IPS-18c (cell line): Measurements from ENCODE around the gene PAX1.

Source experiments
- H3K4me3 ChIP-seq: 2 replicates; pipeline ENCODE4 v1.7.0; 2013; ENCODE audit warnings: low read depth, mild to moderate bottlenecking, low read length, moderate library complexity; ENCODE audit not compliant: insufficient read depth
- H3K9me3 ChIP-seq: one replicate; pipeline ENCODE4 v1.6.1; 2013; ENCODE audit warnings: mild to moderate bottlenecking, low read length, moderate library complexity; ENCODE audit not compliant: control insufficient read depth, insufficient read depth

Gene PAX1

DNA sequence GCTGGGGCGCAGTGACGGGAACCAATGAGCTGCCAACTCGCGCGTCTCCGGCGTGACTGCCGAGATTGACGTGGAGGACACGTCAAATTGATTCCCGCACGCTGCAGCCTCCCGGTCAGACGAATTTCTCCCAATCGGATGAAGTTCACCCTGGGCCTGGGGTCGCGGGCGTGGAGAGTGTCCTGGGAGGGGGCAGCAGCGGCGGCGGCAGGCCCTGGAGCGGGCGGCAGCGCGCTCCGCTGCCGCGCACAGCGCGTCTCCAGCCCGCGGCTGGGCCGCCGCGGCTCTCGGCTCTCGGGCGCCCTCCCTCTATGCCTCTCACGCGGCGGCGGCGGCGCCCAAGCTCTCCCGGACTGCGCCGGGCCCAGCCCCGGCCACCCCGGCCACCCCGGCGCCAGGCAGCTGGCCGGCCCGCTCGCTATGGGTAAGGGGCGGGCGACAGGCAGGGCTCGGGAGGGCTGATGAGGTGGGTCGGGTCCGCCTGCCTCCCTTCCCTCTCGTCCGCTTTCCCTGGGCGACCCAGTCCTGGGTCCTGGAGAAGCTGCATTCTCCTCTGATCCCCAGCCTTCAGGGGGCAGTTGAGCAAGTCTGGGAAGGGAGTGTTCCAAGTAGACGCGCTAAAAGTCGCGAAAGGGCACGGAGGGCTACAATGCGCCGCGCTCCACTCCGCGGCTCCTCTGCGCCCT, at the start of gene PAX1:
PAX1 (plus strand) TSS at position 90 of the 686 bp plus-strand sequence; CDS start at position 139, 49 bp downstream.
- Histone ChIP-seq H3K9me3 (peaks cover 4% of the 10 kb centered on the region), H3K4me3 (peak within 1 kb of the TSS; percentile 28)

DNA sequence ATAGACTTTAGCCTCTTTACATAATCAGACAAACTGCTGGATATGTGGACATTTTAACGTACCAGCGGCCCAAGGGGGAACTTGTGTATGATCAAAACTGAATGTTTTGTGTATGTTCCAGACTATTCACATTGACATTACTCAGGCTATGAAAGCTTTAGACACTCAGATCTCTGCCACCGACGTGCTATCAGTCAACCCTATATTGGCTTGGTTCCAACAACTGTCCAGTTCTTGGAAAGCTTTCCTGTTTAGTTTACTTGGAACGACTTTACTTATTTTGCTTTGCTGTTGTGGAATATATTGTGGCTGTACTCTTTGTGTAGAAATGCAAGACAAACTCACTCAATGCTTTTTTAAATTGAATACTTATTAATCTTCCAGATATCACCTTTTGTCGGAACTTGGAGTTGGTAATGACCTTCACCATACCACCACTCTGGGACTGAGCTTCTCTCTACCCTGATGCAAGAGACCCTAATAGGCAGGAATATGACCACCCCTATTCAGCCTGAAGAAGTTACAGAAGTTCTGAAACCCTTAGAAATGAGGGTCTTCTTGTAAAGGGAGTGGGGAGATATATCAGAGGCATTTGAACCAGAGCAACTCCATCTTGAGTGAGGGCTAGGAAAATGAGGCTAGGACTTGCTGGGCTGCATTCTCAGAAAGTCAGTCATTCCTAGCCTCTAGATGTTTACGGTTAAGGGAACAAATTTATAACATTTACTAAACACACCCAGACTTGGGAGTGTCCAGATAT, 49.0 kb upstream of the PAX1 start:
- Histone ChIP-seq H3K9me3 (no peaks in the 10 kb centered on the region), H3K4me3 (no peak overlapping the region)

- Histone ChIP-seq H3K9me3 (no peaks in the 10 kb centered on the region), H3K4me3 (no peak overlapping the region)
Measured at GRCh38 chr20:21661488-21662055, 43.9 kb upstream of the PAX1 start.

- Histone ChIP-seq H3K9me3 (no peaks in the 10 kb centered on the region), H3K4me3 (no peak overlapping the region)
Measured at GRCh38 chr20:21663465-21663864, 42.0 kb upstream of the PAX1 start.

GRCh38 chr20:21665687-21666446, 39.6 kb upstream of the PAX1 start:
- Histone ChIP-seq H3K4me3 (no peak overlapping the region), H3K9me3 (peaks cover 2% of the 10 kb centered on the region)

GRCh38 chr20:21670126-21670525, 35.3 kb upstream of the PAX1 start:
- H3K4me3 ChIP-seq: no peak overlapping the region

GRCh38 chr20:21670981-21671380, 34.5 kb upstream of the PAX1 start:
- H3K4me3 ChIP-seq: no peak overlapping the region
- H3K9me3 ChIP-seq: peaks cover 2% of the 10 kb centered on the region

More at GRCh38 chr20:21670126-21670525, 35.3 kb upstream of the PAX1 start:
- peaks cover 2% of the 10 kb centered on the region for H3K9me3 ChIP-seq

DNA sequence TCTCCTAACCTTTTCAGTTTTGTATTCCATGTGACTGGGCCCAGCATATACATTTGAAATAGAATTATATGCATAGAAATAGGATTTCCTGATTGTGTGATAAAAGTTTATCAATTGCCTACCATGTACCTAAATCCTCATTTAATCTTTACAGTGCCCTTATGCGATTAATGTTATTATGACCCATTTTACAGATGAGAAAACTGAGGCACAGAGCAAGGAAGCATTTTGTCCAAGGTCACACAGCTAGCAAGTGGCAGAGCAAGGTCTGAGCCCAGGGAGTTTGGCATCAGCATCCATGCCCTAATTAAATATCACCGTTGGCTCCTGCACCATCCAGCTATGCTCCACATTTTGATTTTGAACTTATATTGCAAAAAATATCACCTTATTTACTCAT, 28.2 kb upstream of the PAX1 start:
- Histone ChIP-seq H3K4me3 (no peak overlapping the region), H3K9me3 (no peaks in the 10 kb centered on the region)

GRCh38 chr20:21677781-21678180, 27.7 kb upstream of the PAX1 start:
- H3K4me3 ChIP-seq: no peak overlapping the region
- H3K9me3 ChIP-seq: no peaks in the 10 kb centered on the region

- Histone ChIP-seq H3K4me3 (no peak overlapping the region), H3K9me3 (no peaks in the 10 kb centered on the region)
Measured at GRCh38 chr20:21681234-21681921, 24.1 kb upstream of the PAX1 start.

- no peak overlapping the region for H3K4me3 ChIP-seq
- no peaks in the 10 kb centered on the region for H3K9me3 ChIP-seq
Measured at GRCh38 chr20:21681922-21682318, 23.5 kb upstream of the PAX1 start.

GRCh38 chr20:21682521-21682954, 22.9 kb upstream of the PAX1 start:
- Histone ChIP-seq H3K9me3 (no peaks in the 10 kb centered on the region), H3K4me3 (no peak overlapping the region)

GRCh38 chr20:21684671-21685070, 20.8 kb upstream of the PAX1 start:
- H3K4me3 ChIP-seq: no peak overlapping the region

DNA sequence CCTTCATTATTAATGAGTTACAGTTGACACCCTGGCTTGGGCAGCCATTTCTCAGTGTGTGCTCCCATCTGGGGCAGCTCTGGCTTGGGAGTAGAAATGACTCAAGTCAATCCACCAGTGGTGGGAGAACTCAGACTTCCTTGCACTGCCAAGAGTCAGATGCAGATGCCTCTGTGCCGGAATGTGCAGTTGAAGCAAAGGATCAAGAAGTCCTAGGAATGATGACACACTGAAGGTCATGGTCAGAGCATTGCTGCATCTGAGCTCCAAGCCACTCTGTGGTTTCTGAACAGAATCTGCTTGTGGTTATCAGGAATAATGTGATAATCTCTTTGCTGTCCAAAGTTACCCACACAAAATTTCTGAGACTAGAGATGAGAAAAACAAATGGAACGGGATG, 19.5 kb upstream of the PAX1 start:
- Histone ChIP-seq H3K9me3 (no peaks in the 10 kb centered on the region), H3K4me3 (no peak overlapping the region)

More at GRCh38 chr20:21684671-21685070, 20.8 kb upstream of the PAX1 start:
- H3K9me3 ChIP-seq: no peaks in the 10 kb centered on the region

DNA sequence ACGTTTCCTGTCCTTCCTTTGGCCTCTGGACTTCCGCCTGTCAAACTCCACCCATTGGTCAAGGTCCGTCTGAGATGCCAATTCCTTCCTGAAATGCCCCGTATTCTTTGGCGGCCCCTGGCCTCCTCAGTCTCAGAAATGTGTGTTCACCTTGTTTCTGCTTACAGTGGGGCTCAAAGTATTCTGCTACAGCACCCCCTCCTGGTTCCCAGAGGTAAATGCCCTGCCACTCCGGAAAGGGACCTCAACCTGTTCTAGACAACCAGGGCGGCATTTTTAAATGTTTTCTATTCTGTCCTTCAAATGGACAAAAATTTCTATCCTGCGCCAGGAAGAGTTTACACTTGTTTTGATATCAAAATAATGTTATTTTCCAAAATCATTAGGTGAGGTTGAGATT, 12.1 kb upstream of the PAX1 start:
- no peaks in the 10 kb centered on the region for H3K9me3 ChIP-seq
- H3K4me3 ChIP-seq: no peak overlapping the region

GRCh38 chr20:21698494-21699215, 6.8 kb upstream of the PAX1 start:
- Histone ChIP-seq H3K9me3 (no peaks in the 10 kb centered on the region), H3K4me3 (no peak overlapping the region)

GRCh38 chr20:21699216-21699508, 6.3 kb upstream of the PAX1 start:
- no peaks in the 10 kb centered on the region for H3K9me3 ChIP-seq
- H3K4me3 ChIP-seq: no peak overlapping the region
